HepG2 (cell line): ENCODE measurements around the gene GSK3A. TPM values are rescaled to one million over a fixed set of nuclear protein-coding genes. Genes with fewer than 3 reads are reported as not detected.

Experiments used
- ASH2L ChIP-seq: fragments of 300-600, 200-600 bp; sonication (generic); IDR thresholded peaks from 2 replicates; pipeline ENCODE4 v1.7.0; 2017; ENCODE audit warnings: low read depth, mild to moderate bottlenecking, moderate library complexity, mixed read lengths, low read length; ENCODE audit not compliant: insufficient read length
- CREB3 ChIP-seq: sonication (generic); formaldehyde crosslinking; IDR thresholded peaks from 2 replicates; pipeline ENCODE4 v1.5.0; 2020; ENCODE audit warnings: missing genetic modification reagents
- DPF2 ChIP-seq: sonication (generic); formaldehyde crosslinking; IDR thresholded peaks from 2 replicates; pipeline ENCODE4 v1.4.0; 2020; ENCODE audit warnings: mild to moderate bottlenecking, low read depth, missing genetic modification reagents, borderline replicate concordance
- DR1 ChIP-seq: sonication (generic); formaldehyde crosslinking; IDR thresholded peaks from 2 replicates; pipeline ENCODE4 v1.8.0; 2021; ENCODE audit warnings: mild to moderate bottlenecking, missing genetic modification reagents, inconsistent platforms
- ELF1 ChIP-seq: sonication (generic); formaldehyde crosslinking; IDR thresholded peaks from 2 replicates; pipeline ENCODE4 v1.4.0; 2020; ENCODE audit warnings: missing genetic modification reagents
- FOXC1 ChIP-seq: sonication (generic); formaldehyde crosslinking; IDR thresholded peaks from 2 replicates; pipeline ENCODE4 v1.8.0; 2022; ENCODE audit warnings: mild to moderate bottlenecking, missing genetic modification reagents, borderline replicate concordance
- HNRNPLL ChIP-seq: fragments of 200-400 bp; formaldehyde crosslinking; IDR thresholded peaks from 2 replicates; pipeline ENCODE4 v1.6.1; 2017; ENCODE audit warnings: mild to moderate bottlenecking, low read depth, low read length; ENCODE audit not compliant: poor library complexity, severe bottlenecking
- RBM39 ChIP-seq: fragments of 200-400 bp; formaldehyde crosslinking; IDR thresholded peaks from one replicate; pipeline ENCODE4 v1.6.1; 2018; ENCODE audit warnings: antibody characterized with exemption, mild to moderate bottlenecking, low read depth, low read length; ENCODE audit not compliant: poor library complexity, severe bottlenecking
- RCOR2 ChIP-seq: IDR thresholded peaks from 2 replicates; pipeline ENCODE4 v1.6.1; 2016; ENCODE audit warnings: missing biosample characterization, missing genetic modification reagents
- SIN3B ChIP-seq: fragments of 150-350 bp; IDR thresholded peaks from 2 replicates; pipeline ENCODE4 v1.6.1; 2014; ENCODE audit warnings: low read length
- ZBTB42 ChIP-seq: sonication (generic); formaldehyde crosslinking; IDR thresholded peaks from 2 replicates; pipeline ENCODE4 v1.5.0; 2020; ENCODE audit warnings: mild to moderate bottlenecking, missing genetic modification reagents
- ZNF317 ChIP-seq: sonication (generic); formaldehyde crosslinking; IDR thresholded peaks from 2 replicates; pipeline ENCODE4 v1.5.0; 2020; ENCODE audit warnings: mild to moderate bottlenecking, missing genetic modification reagents
- ZNF407 ChIP-seq: sonication (generic); formaldehyde crosslinking; IDR thresholded peaks from one replicate; pipeline ENCODE4 v1.5.1; 2020; ENCODE audit warnings: mild to moderate bottlenecking, missing genetic modification reagents; ENCODE audit errors: not compliant biosample characterization
- ZNF598 ChIP-seq: sonication (generic); formaldehyde crosslinking; IDR thresholded peaks from 2 replicates; pipeline ENCODE4 v1.5.1; 2020; ENCODE audit warnings: mild to moderate bottlenecking, missing genetic modification reagents, borderline replicate concordance
- ZNF619 ChIP-seq: sonication (generic); formaldehyde crosslinking; IDR thresholded peaks from 2 replicates; pipeline ENCODE4 v1.4.0; 2020; ENCODE audit warnings: mild to moderate bottlenecking, missing genetic modification reagents
- ZNF777 ChIP-seq: sonication (generic); formaldehyde crosslinking; IDR thresholded peaks from 2 replicates; pipeline ENCODE4 v1.4.0; 2020; ENCODE audit warnings: missing genetic modification reagents
- ZNF883 ChIP-seq: sonication (generic); formaldehyde crosslinking; IDR thresholded peaks from 2 replicates; pipeline ENCODE4 v1.5.1; 2020; ENCODE audit warnings: mild to moderate bottlenecking, missing genetic modification reagents; ENCODE audit errors: not compliant biosample characterization
- polyA plus RNA-seq, 8 experiments: library from polyadenylated mRNA; depleted of rRNA in 3 of 8; stranded (reverse) in 7 of 8; unstranded in 1 of 8; fragments of >200 nt; fragmentation: Illumina TruSeq in 4 of 8; extraction: Trizol in 4 of 8; gene quantifications; 2 replicates each; pipeline versions ENCODE4 v1.2.1 to v1.2.3, GENCODE V29; 2011 to 2016; ENCODE audit warnings: low read depth in 4 of 8, missing spikeins in 1 of 8, mixed read lengths in 1 of 8; ENCODE audit not compliant: insufficient read depth in 1 of 8
- total RNA-seq, 5 experiments: library from RNA; depleted of rRNA; stranded (reverse); fragments of >200 nt; fragmentation: Illumina TruSeq; extraction: Trizol; gene quantifications; 2 replicates each; pipeline ENCODE4 v1.2.3, GENCODE V29; 2016; ENCODE audit warnings: low read depth in 1 of 5

The GSK3A gene
- total and polyA plus RNA-seq, 2 of the 13 experiments (the other 11 are each of a cell fraction or from before 2014, with no cell fraction given) = 16.9 to 52.5 TPM

- TF ChIP-seq ZNF407 (no peak), ELF1 (peak; percentile 84), ZNF598 (CRISPR knock-in tag) (0 out of 2 replicates have a peak, but pooled peaks have one; percentile 32), HNRNPLL (peak; percentile 48), CREB3 (CRISPR knock-in tag) (0 out of 2 replicates have a peak, but pooled peaks have one; percentile 33), ASH2L (peak; percentile 55), ZNF619 (CRISPR knock-in tag) (peak; percentile 65; the same call in 1 of the 2 replicates), RCOR2 (CRISPR knock-in tag) (no peak), RBM39 (peak; percentile 32), DPF2 (CRISPR knock-in tag) (no peak), ZNF777 (CRISPR knock-in tag) (0 out of 2 replicates have a peak, but pooled peaks have one; percentile 12), ZBTB42 (CRISPR knock-in tag) (peak; percentile 9; the same call in 1 of the 2 replicates), FOXC1 (CRISPR knock-in tag) (peak; percentile 69; the same call in 1 of the 2 replicates), SIN3B (no peak), DR1 (peak; percentile 51; the same call in 1 of the 2 replicates), ZNF883 (CRISPR knock-in tag) (peak; percentile 64), ZNF317 (CRISPR knock-in tag) (0 out of 2 replicates have a peak, but pooled peaks have one; percentile 37)
These were observed 24.6 kb downstream of the GSK3A start, which contains the start of gene DEDD2 (continued) for GRCh38 chr19:42217520-42218437.
